ENCODE data around the gene CCDC97.

- TF ChIP-seq CTCF (IDR thresholded peaks at IDR 0.05) (no peak), POLR2A (IDR thresholded peaks at IDR 0.05) (no peak)
These were observed 22.5 kb downstream of the CCDC97 start for GRCh38 chr19:41332468-41332867.
